PFSK-1 (cell line): ENCODE data around the gene PCSK2.

Experiments
- FOXP2 ChIP-seq: optimal IDR thresholded peaks from 2 replicates; pipeline ENCODE3; 2011; ENCODE audit warnings: borderline replicate concordance, control low read depth, inconsistent platforms; ENCODE audit not compliant: insufficient read depth; ENCODE audit errors: extremely low read length, extremely low read depth
- POLR2AphosphoS5 ChIP-seq: IDR thresholded peaks from 2 replicates; pipeline ENCODE4 v1.6.1; 2012; ENCODE audit warnings: low read depth, mild to moderate bottlenecking, control low read depth, low read length, moderate library complexity
- SIN3A ChIP-seq: IDR thresholded peaks from 2 replicates; pipeline ENCODE4 v1.6.1; 2012; ENCODE audit warnings: mild to moderate bottlenecking, low read length, moderate library complexity, borderline replicate concordance; ENCODE audit not compliant: insufficient read depth
- TAF1 ChIP-seq: IDR thresholded peaks from 2 replicates; pipeline ENCODE4 v1.6.1; 2012; ENCODE audit warnings: low read length, control low read depth, borderline replicate concordance; ENCODE audit not compliant: insufficient read depth
- TF ChIP-seq, protein P1 (sequence below), 2 experiments: IDR thresholded peaks; 2 replicates each; pipeline versions ENCODE4 v1.6.1 to v1.8.0; 2011 to 2012; ENCODE audit warnings: low read depth in 2 of 2, low read length in 2 of 2, control low read depth in 1 of 2, inconsistent platforms in 1 of 2, mild to moderate bottlenecking in 1 of 2, moderate library complexity in 1 of 2; ENCODE audit not compliant: insufficient read depth in 1 of 2

The PCSK2 gene

DNA sequence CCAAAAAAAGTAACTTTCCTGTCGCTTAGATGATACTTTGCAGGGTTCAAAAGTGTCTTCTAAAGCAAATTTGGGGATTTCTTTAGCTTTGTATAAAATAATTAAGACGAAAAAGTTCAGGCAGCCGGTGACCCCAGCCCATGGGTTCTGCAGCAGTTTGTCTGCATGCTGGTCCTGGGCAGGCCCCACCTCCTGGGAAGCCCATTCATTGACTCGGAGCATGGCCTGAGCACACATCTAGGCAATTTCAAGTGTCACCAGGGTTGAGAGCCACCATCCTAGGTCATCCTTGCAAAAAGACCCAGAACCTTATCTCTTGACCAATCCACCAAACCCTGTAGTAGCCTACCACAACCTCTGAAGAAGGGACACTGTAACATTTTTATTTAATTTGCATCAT lies 283.7 kb downstream of the PCSK2 start:
- TF ChIP-seq FOXP2: no peak
- no peak for TF ChIP-seq POLR2AphosphoS5
- no peak for TF ChIP-seq SIN3A
- TF ChIP-seq, protein P1, sequence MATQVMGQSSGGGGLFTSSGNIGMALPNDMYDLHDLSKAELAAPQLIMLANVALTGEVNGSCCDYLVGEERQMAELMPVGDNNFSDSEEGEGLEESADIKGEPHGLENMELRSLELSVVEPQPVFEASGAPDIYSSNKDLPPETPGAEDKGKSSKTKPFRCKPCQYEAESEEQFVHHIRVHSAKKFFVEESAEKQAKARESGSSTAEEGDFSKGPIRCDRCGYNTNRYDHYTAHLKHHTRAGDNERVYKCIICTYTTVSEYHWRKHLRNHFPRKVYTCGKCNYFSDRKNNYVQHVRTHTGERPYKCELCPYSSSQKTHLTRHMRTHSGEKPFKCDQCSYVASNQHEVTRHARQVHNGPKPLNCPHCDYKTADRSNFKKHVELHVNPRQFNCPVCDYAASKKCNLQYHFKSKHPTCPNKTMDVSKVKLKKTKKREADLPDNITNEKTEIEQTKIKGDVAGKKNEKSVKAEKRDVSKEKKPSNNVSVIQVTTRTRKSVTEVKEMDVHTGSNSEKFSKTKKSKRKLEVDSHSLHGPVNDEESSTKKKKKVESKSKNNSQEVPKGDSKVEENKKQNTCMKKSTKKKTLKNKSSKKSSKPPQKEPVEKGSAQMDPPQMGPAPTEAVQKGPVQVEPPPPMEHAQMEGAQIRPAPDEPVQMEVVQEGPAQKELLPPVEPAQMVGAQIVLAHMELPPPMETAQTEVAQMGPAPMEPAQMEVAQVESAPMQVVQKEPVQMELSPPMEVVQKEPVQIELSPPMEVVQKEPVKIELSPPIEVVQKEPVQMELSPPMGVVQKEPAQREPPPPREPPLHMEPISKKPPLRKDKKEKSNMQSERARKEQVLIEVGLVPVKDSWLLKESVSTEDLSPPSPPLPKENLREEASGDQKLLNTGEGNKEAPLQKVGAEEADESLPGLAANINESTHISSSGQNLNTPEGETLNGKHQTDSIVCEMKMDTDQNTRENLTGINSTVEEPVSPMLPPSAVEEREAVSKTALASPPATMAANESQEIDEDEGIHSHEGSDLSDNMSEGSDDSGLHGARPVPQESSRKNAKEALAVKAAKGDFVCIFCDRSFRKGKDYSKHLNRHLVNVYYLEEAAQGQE (IDR thresholded peaks at IDR 0.05; ENCODE audit: insufficient read depth in 1 of 2, low read depth in 2 of 2, low read length in 2 of 2): no peak
- TF ChIP-seq TAF1: no peak

DNA sequence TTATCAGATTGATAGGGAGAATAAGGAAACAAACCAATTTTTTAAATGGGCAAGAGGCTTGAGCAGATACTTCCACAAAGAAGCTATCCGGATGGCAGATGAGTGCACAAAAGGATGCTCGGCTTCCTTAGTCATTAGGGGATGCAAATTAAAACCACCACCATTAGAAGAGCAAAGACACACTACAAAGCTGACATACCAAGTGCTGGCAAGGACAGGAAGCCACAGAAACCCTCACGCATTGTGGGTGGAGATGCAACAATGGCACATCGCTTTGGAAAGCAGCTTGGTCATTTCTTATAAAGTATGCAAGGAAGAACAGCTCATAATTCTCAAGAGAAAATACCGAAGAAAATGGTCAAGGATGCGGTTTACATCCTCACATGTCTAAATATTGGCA lies 284.6 kb downstream of the PCSK2 start:
- TF ChIP-seq SIN3A (no peak), TAF1 (no peak), FOXP2 (no peak), POLR2AphosphoS5 (no peak)
- TF ChIP-seq, protein P1 (IDR thresholded peaks at IDR 0.05; ENCODE audit: insufficient read depth in 1 of 2, low read depth in 2 of 2, low read length in 2 of 2): no peak

DNA sequence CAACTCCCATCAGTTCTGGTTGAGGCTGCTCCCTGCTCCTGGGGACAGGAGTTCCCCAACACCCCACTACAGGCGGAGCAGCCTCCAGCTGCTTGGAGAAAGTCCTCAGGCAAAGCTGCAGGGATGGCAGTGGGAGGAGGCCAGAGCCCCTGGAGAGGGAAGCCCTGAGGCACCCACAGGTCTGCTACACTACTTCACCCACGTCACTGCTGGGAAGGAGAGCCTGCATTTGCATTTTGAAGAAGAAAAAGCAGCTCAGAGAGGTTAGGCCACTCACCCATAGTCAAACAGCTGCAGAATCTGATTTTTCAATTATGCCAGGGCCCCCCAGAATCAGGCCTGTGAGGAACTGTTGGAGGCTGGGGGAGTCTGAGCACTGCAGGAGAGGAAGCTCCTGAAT lies 287.1 kb downstream of the PCSK2 start:
- TF ChIP-seq FOXP2 (no peak), TAF1 (no peak), SIN3A (no peak), POLR2AphosphoS5 (no peak)
- TF ChIP-seq, protein P1 (IDR thresholded peaks at IDR 0.05; ENCODE audit: insufficient read depth in 1 of 2, low read depth in 2 of 2, low read length in 2 of 2): no peak

DNA sequence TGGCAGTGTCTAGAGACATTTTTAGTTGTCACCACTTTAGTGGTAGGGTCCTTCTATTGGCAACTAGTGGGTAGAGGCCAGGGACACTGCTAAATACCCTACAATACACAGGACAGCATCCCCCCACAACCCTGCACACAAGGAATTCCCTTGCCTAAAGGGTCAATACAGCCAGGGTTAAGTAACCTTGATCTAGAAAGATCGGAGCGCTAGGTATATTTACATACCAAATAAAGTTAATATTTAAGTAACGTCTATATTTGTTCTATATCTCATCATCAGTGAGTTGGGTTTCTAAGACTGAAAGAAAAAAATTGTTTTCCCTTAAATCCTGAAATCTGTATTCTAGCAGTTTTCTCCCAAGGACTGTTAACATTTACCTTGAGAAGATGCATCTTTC lies 288.2 kb downstream of the PCSK2 start:
- TF ChIP-seq TAF1 (no peak), FOXP2 (no peak), SIN3A (no peak)
- TF ChIP-seq, protein P1 (IDR thresholded peaks at IDR 0.05; ENCODE audit: insufficient read depth in 1 of 2, low read depth in 2 of 2, low read length in 2 of 2): no peak
